GM23248 (cell line): Measurements from ENCODE around the gene NTF4.
"Not testable (repeated sequence)": the region's sequence is repeated elsewhere in the genome, so short reads cannot be mapped to it uniquely, and the experiment has no call there.

Source experiments
- EZH2 ChIP-seq: fragments of 200-600 bp; sonication (generic); IDR thresholded peaks from 2 replicates; pipeline ENCODE4 v1.6.1; 2018; ENCODE audit warnings: antibody characterized with exemption, mild to moderate bottlenecking; ENCODE audit not compliant: insufficient read depth, poor library complexity, severe bottlenecking
- EZH2phosphoT487 ChIP-seq: fragments of 200-600 bp; sonication (generic); IDR thresholded peaks from 2 replicates; pipeline ENCODE4 v1.6.1; 2018; ENCODE audit warnings: antibody characterized with exemption, moderate library complexity, mild to moderate bottlenecking, low read depth; ENCODE audit not compliant: insufficient read depth

DNA sequence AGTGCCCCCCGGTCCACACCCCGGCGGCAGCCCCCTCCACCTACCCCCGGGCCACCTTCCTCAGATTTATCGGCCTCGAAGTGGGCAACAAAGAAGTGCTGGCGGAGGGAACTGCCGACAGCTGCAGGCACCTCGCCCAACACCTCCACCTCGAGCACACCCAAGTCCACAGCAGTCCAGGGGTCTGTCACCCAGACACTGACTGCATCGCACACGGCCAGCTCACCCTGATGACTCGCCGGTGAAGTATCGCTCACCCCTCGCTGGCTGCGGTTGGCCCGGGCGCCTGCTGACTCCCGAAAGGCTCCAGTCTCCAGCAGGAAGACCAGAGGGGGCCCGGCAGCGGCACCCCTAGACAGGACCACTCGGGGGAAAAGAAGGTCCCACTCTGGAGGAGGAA, 39.0 kb downstream of the NTF4 start:
- TF ChIP-seq EZH2, EZH2phosphoT487: not testable (repeated sequence)
